ENCODE data around the gene EPB41.
A peak's percentile ranks its signal among the peaks of the same experiment; 100 is the strongest.
"Not testable (repeated sequence)": the region's sequence is repeated elsewhere in the genome, so short reads cannot be mapped to it uniquely, and the experiment has no call there.

Gene EPB41

GRCh38 chr1:29114654-29115053 lies 200.3 kb downstream of the EPB41 start:
- DNase-seq, result no peak

GRCh38 chr1:29117381-29117780 lies 203.0 kb downstream of the EPB41 start:
- DNase-seq, result no peak

GRCh38 chr1:29119121-29119929 lies 205.0 kb downstream of the EPB41 start:
- no peak for DNase-seq

GRCh38 chr1:29120367-29120766 lies 206.0 kb downstream of the EPB41 start:
- DNase-seq, result no peak

- no peak for DNase-seq
Observed at GRCh38 chr1:29120947-29121485, 206.6 kb downstream of the EPB41 start.

GRCh38 chr1:29121516-29121935 lies 207.2 kb downstream of the EPB41 start:
- no peak for DNase-seq

GRCh38 chr1:29121936-29122681 lies 207.7 kb downstream of the EPB41 start:
- DNase-seq, result no peak

- no peak for DNase-seq
Observed at GRCh38 chr1:29122682-29123052, 208.3 kb downstream of the EPB41 start.

GRCh38 chr1:29123053-29123886 lies 208.9 kb downstream of the EPB41 start:
- no peak for DNase-seq

GRCh38 chr1:29123887-29124365 lies 209.6 kb downstream of the EPB41 start, which contains the start of gene TMEM200B:
TSS of gene TMEM200B (minus strand) at chr1:29123903. CDS start at chr1:29121828, 2,075 bp downstream.
- DNase-seq, result no peak

GRCh38 chr1:29124366-29125236 lies 210.2 kb downstream of the EPB41 start:
- peak in 1 of 2 experiments; percentile 59 for DNase-seq

GRCh38 chr1:29125237-29125641 lies 210.9 kb downstream of the EPB41 start:
- DNase-seq, result no peak

GRCh38 chr1:29125788-29126187 lies 211.4 kb downstream of the EPB41 start:
- DNase-seq, result no peak

- no peak for DNase-seq
Observed at GRCh38 chr1:29126198-29126597, 211.8 kb downstream of the EPB41 start.

GRCh38 chr1:29128739-29129138 lies 214.4 kb downstream of the EPB41 start:
- no peak for DNase-seq

GRCh38 chr1:29129916-29130315 lies 215.5 kb downstream of the EPB41 start:
- DNase-seq, result no peak

GRCh38 chr1:29131056-29131455 lies 216.7 kb downstream of the EPB41 start:
- not testable (repeated sequence) for DNase-seq

GRCh38 chr1:29133861-29134694 lies 219.7 kb downstream of the EPB41 start:
- no peak for DNase-seq

- DNase-seq, result no peak
Observed at GRCh38 chr1:29134695-29135028, 220.3 kb downstream of the EPB41 start.

- no peak for DNase-seq
Observed at GRCh38 chr1:29136391-29136915, 222.1 kb downstream of the EPB41 start.

- DNase-seq, result no peak
Observed at GRCh38 chr1:29142714-29143113, 228.3 kb downstream of the EPB41 start.

Measured in NCI-H446 (cell line).